Liver (tissue), 9 donors: ENCODE results near the gene ENOX2. TPM values are rescaled to one million over a fixed set of nuclear protein-coding genes. Genes with fewer than 3 reads are reported as not detected.

Experiments used
- DNase-seq: peaks from one replicate; pipeline ENCODE4 v3.0.0-alpha.2; 2017; ENCODE audit warnings: low spot score
- H3K27ac ChIP-seq, 2 donors: one replicate each; pipeline ENCODE4 v1.7.0; 2013; ENCODE audit warnings: inconsistent platforms in 2 of 2, low read length in 2 of 2, control low read depth in 1 of 2, low read depth in 1 of 2, mild to moderate bottlenecking in 1 of 2
- H3K27me3 ChIP-seq, 4 donors: one replicate each; pipeline versions ENCODE4 v1.6.1 to v1.7.0; 2013; ENCODE audit warnings: low read length in 3 of 4, inconsistent platforms in 1 of 4, mild to moderate bottlenecking in 1 of 4, moderate library complexity in 1 of 4; ENCODE audit not compliant: control insufficient read depth in 4 of 4, insufficient read depth in 4 of 4
- H3K36me3 ChIP-seq, 4 donors: one replicate each; pipeline versions ENCODE4 v1.6.1 to v1.7.0; 2013; ENCODE audit warnings: low read length in 3 of 4, mild to moderate bottlenecking in 3 of 4, low read depth in 1 of 4, moderate library complexity in 1 of 4; ENCODE audit not compliant: control insufficient read depth in 4 of 4, insufficient read depth in 3 of 4
- H3K4me1 ChIP-seq, 4 donors: one replicate each; pipeline versions ENCODE4 v1.6.1 to v1.7.0; 2013; ENCODE audit warnings: low read length in 3 of 4, mild to moderate bottlenecking in 3 of 4, moderate library complexity in 1 of 4; ENCODE audit not compliant: control insufficient read depth in 4 of 4, insufficient read depth in 4 of 4
- H3K4me3 ChIP-seq, 3 donors: one replicate each; pipeline versions ENCODE4 v1.6.1 to v1.7.0; 2013; ENCODE audit warnings: low read length in 3 of 3, control low read depth in 1 of 3, low read depth in 1 of 3, mild to moderate bottlenecking in 1 of 3
- H3K9ac ChIP-seq, 2 donors: one replicate each; pipeline ENCODE4 v1.7.0; 2013; ENCODE audit warnings: low read length in 2 of 2, mild to moderate bottlenecking in 2 of 2, moderate library complexity in 2 of 2, control low read depth in 1 of 2, low read depth in 1 of 2
- H3K9me3 ChIP-seq, 4 donors: one replicate each; pipeline versions ENCODE4 v1.6.1 to v1.7.0; 2013; ENCODE audit warnings: low read length in 3 of 4; ENCODE audit not compliant: control insufficient read depth in 4 of 4
- ATF3 ChIP-seq: IDR thresholded peaks from 2 replicates; pipeline ENCODE4 v1.6.1; 2016; ENCODE audit warnings: antibody characterized with exemption
- CTCF ChIP-seq: fragments of 150-350 bp; IDR thresholded peaks from 2 replicates; pipeline ENCODE4 v1.5.1; 2017; ENCODE audit warnings: improper control_type of control experiment, low read depth, low read length; ENCODE audit not compliant: missing input control
- EGR1 ChIP-seq, 2 donors: IDR thresholded peaks; 2 replicates each; pipeline ENCODE4 v1.6.1; 2016 to 2018; ENCODE audit warnings: antibody characterized with exemption in 2 of 2, low read depth in 2 of 2
- GABPA ChIP-seq, 2 donors: IDR thresholded peaks in 1 of 2; conservative IDR thresholded peaks in 1 of 2; 2 replicates each; pipeline ENCODE4 v1.6.1; 2016; ENCODE audit warnings: antibody characterized with exemption in 2 of 2, mild to moderate bottlenecking in 1 of 2, moderate library complexity in 1 of 2
- HNF4A ChIP-seq, 2 donors: conservative IDR thresholded peaks; 2 replicates each; pipeline ENCODE4 v1.6.1; 2016; ENCODE audit warnings: antibody characterized with exemption in 2 of 2, mild to moderate bottlenecking in 2 of 2
- HNF4G ChIP-seq: IDR thresholded peaks from 2 replicates; pipeline ENCODE4 v1.6.1; 2016; ENCODE audit warnings: antibody characterized with exemption
- JUND ChIP-seq, 2 donors: IDR thresholded peaks; 2 replicates each; pipeline ENCODE4 v1.6.1; 2016; ENCODE audit warnings: antibody characterized with exemption in 2 of 2
- RAD21 ChIP-seq, 2 donors: IDR thresholded peaks; 2 replicates each; pipeline ENCODE4 v1.6.1; 2016; ENCODE audit warnings: antibody characterized with exemption in 2 of 2, mild to moderate bottlenecking in 2 of 2
- REST ChIP-seq: IDR thresholded peaks from 2 replicates; pipeline ENCODE4 v1.6.1; 2016; ENCODE audit warnings: antibody characterized with exemption, mild to moderate bottlenecking
- RXRA ChIP-seq, 2 donors: IDR thresholded peaks; 2 replicates each; pipeline ENCODE4 v1.6.1; 2017 to 2018; ENCODE audit warnings: antibody characterized with exemption in 2 of 2, mild to moderate bottlenecking in 1 of 2
- TAF1 ChIP-seq: conservative IDR thresholded peaks from 2 replicates; pipeline ENCODE4 v1.6.1; 2016; ENCODE audit warnings: antibody characterized with exemption, mild to moderate bottlenecking
- ZBTB33 ChIP-seq: IDR thresholded peaks from 2 replicates; pipeline ENCODE4 v1.6.1; 2016; ENCODE audit warnings: antibody characterized with exemption
- WGBS: extraction: QIAGEN DNeasy Blood & Tissue Kit; methylation state at CpG from one replicate; pipeline ENCODE4 v1.1.7; 2013; 5-methylcytosine and 5-hydroxymethylcytosine counted together
- polyA plus RNA-seq, 2 donors: library from polyadenylated mRNA; stranded (reverse) in 1 of 2; unstranded in 1 of 2; fragments of 200-250 nt in 1 of 2; fragments of >200 nt in 1 of 2; fragmentation: Nextera tagmentation in 1 of 2; extraction: Ambion mirVana in 1 of 2; gene quantifications; one replicate each; pipeline versions ENCODE4 v1.2.1 to v1.2.3, GENCODE V29; 2013 to 2015
- total RNA-seq, 2 donors: library from RNA; depleted of rRNA; stranded (reverse); fragments of >200 nt; gene quantifications; one replicate each; pipeline ENCODE4 v1.2.3, GENCODE V29; 2014
- donor health status: healthy.
- donor health status: healthy.
- donor health status: healthy.
- donor health status: healthy.
- donor health status: healthy.

Gene ENOX2
- total and polyA plus RNA-seq, 4 donors = 5.0 to 11.5 (median 6.5) TPM

- no peak for DNase-seq
- WGBS = 89% methylated on average over 1 of the region's 1 CpG
- Histone ChIP-seq H3K4me1 (no peaks in the 10 kb centered on the region), H3K27me3 (no peaks in the 10 kb centered on the region), H3K27ac (no peak overlapping the region), H3K4me3 (no peak overlapping the region), H3K36me3 (peaks cover 0 to 8% (median under 1%) of the 10 kb centered on the region in 4 donors), H3K9ac (no peak overlapping the region), H3K9me3 (no peaks in the 10 kb centered on the region)
- TF ChIP-seq RXRA (IDR thresholded peaks at IDR 0.05) (no peak), TAF1 (no peak), HNF4A (conservative IDR thresholded peaks at IDR 0.05) (no peak), JUND (IDR thresholded peaks at IDR 0.05) (no peak), GABPA (IDR thresholded peaks at IDR 0.05 in 1 of 2, conservative IDR thresholded peaks at IDR 0.05 in 1 of 2) (no peak), ZBTB33 (no peak)
These were observed 233.8 kb downstream of the ENOX2 start for GRCh38 chrX:130669233-130669632.

GRCh38 chrX:130665263-130665662 is 237.7 kb downstream of the ENOX2 start:
- Histone ChIP-seq H3K36me3 (peaks cover 0 to 8% (median under 1%) of the 10 kb centered on the region in 4 donors), H3K4me1 (no peaks in the 10 kb centered on the region)

More at GRCh38 chrX:130665263-130665662, 237.7 kb downstream of the ENOX2 start:
- Histone ChIP-seq H3K9me3 (no peaks in the 10 kb centered on the region), H3K27me3 (no peaks in the 10 kb centered on the region), H3K4me3 (no peak overlapping the region), H3K27ac (no peak overlapping the region), H3K9ac (no peak overlapping the region)
- TF ChIP-seq CTCF (no peak), TAF1 (no peak), REST (no peak), GABPA (IDR thresholded peaks at IDR 0.05 in 1 of 2, conservative IDR thresholded peaks at IDR 0.05 in 1 of 2) (no peak), HNF4G (no peak), EGR1 (IDR thresholded peaks at IDR 0.05; ENCODE audit: low read depth in 2 of 2) (no peak), ATF3 (no peak), HNF4A (conservative IDR thresholded peaks at IDR 0.05) (no peak), RAD21 (IDR thresholded peaks at IDR 0.05) (no peak)
- no peak for DNase-seq
- 98% methylated on average over 3 of the region's 3 CpGs for WGBS
